Gastroesophageal sphincter (tissue), 3 donors: Measurements from ENCODE around the gene KCNAB1.

Experiments
- CTCF ChIP-seq, 4 experiments: fragments of 200-600 bp in 2 of 4; fragments of 450-650 bp in 2 of 4; sonication (generic) in 1 of 4; IDR thresholded peaks; one replicate each; pipeline ENCODE4 v1.5.1; 2017 to 2019; ENCODE audit warnings: antibody characterized with exemption in 4 of 4, mild to moderate bottlenecking in 2 of 4, moderate library complexity in 2 of 4
- POLR2A ChIP-seq, 2 donors: fragments of 450-650 bp; IDR thresholded peaks; one replicate each; pipeline ENCODE4 v1.6.1; 2017; ENCODE audit warnings: antibody characterized with exemption in 2 of 2, mild to moderate bottlenecking in 2 of 2, moderate library complexity in 1 of 2

- TF ChIP-seq POLR2A (IDR thresholded peaks at IDR 0.05), result no peak
- TF ChIP-seq CTCF (IDR thresholded peaks at IDR 0.05), result no peak
These were observed 370.8 kb downstream of the KCNAB1 start for GRCh38 chr3:156491192-156491591.
